GM21515 (cell line): ENCODE measurements around the gene SEMA3B.
"Not testable (repeated sequence)": the region's sequence is repeated elsewhere in the genome, so short reads cannot be mapped to it uniquely, and the experiment has no call there.

ENCODE experiments used
- ATAC-seq: cut with Tn5 transposase; IDR thresholded peaks from one replicate; pipeline ENCODE4 v1.9.1; 2021; ENCODE audit not compliant: unreplicated experiment

Gene SEMA3B

DNA sequence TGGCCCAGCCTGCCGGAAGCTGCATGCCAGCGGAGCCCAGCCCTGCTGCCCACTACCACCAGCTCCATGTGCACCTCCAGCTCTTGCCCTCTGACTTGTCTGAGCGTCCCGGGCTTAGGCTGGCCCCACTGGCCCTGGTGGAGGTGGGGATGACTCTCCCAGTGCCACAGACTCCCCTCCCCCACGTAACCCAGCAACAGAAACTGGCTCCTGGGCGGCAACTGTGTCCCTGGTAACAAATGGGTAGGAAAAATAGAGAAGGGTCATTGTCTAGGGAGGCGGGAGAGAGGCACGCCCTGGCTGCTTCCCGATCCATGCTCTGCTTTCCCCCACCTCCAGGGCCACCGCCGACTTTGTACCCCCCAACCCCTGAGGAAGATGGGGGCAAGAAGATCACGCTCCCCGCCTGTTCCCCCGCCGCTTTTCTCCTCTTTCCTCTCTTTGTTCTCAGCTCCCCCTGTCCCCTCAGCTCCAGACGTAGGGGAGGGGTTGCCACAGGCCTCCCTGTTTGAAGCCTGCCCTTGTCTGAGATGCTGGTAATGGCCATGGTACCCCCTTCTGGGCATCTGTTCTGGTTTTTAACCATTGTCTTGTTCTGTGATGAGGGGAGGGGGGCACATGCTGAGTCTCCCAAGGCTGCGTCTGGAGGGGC is 10.8 kb upstream of the SEMA3B start:
- no peak for ATAC-seq

- no peak for ATAC-seq
Observed at GRCh38 chr3:50258979-50259378, 10.0 kb upstream of the SEMA3B start.

DNA sequence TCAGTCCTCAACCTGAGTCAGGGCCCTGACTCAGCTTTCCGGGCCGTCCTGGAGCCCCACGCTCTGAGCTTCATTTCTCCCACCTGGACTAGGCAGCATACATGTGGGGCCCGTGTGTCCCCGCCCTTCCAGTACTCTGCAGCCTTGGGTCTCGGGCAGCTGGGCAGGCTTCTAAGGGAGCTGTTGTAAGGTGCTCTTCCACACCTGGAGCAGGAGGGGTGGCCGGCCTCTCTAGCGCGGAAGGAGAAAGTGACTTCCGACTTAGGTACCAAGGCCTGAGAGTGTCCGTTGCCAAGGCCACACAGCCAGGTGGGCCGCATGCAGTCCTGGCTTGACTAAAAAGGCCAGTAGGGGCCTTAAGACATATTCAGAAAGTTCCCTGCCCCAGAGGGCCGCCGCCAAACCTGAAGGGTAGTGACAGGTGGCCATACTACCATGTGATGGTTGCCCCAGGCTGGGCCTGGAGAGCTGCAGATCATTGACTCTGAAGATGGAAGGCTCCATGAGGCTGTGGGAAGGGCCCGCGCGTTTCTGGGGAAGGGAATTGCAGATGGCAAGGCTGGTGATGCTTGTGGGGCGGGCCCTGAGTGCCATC is 9.4 kb upstream of the SEMA3B start:
- ATAC-seq, result peak; percentile 23

DNA sequence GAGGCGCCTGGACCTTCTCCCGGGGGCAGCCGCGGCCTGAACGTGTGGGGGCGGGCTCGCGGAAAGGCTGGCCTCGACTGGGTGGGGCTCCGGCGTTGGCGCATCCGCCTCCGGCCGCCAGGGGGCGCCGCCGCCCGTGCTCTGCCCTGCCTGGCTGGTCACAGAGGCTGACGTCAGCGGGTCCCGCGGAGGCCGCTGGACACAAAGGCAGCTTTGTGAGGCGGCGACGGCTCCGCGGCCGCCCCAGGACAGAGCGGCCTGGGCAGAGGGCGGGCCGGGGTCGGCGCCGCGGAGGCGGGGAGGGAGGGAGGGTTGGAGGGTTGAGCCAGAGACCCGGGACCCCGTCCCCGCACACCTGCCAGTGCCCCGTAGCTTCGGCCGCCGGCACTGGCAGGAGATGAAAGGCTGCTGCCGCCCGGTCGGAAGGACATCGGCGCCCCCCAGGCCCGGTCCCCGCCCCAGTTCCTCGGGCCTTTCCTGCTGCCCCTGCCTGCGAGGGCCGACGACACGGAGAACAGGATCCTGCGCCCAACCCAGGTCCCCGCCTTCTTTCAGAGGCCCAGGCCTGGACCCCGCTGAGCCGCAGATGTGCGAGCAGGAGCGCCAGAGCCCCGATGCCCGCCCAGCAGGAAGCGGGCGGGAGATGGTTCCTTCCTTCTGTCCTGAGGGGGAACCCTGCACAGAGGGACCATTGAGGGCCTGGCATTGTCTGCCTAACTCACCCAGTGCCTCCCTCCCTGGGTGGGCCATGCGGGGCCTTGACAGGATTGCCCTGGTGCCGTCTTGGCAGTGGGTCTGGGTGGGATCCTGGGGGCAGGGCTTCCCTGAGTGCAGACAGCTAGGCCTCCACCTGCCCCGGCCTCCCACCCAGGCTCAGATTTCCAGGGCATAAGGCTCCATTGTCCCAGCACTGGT is 8.7 kb upstream of the SEMA3B start:
- ATAC-seq, result peak; percentile 68

DNA sequence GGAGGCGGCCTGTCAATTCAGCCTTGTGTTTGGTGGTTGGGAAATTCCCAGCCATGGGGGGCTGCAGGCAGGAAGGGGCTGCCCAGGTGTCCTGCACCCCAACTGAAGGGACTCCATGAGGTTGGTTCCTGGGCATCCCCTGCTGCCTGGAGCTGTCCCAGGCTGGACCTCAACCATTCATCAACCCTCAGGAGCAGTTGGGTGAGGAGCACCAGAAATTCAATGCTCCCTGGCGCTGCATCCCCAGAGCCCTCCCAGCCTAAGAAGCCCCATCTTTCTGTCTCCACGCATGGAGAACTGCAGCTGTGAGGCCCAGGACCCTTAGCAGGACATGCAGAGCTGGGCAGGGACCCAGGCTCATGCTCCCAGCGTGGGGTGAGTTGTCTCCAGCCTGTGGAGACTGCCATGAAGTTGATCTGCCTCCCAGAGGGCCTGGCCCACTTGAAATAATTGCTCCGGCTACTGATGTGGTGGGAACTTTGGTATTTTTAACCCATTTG is 8.0 kb upstream of the SEMA3B start:
- no peak for ATAC-seq

GRCh38 chr3:50261505-50261904 is 7.4 kb upstream of the SEMA3B start:
- no peak for ATAC-seq

- ATAC-seq, result not testable (repeated sequence)
Observed at GRCh38 chr3:50262200-50262599, 6.7 kb upstream of the SEMA3B start.

DNA sequence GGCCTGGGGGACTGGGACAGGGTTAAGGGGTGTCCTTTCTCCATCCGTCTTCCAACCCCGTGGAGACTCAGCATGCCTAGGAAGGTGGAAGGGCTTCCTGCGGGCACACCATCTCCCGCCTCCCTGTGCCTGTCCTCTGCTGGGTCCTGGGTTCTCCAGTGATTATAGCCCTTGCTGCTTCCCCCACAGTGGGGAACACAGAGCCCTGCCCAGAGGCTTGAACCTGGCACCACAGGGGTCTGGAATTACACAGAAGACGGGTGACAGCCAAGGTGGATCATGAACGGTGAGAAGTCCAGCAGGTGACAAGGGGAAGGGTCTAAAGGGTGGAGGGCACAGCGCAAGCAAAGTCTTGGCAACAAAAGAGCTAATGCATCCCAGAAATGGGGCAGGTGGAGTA is 6.2 kb upstream of the SEMA3B start:
- no peak for ATAC-seq

- ATAC-seq, result no peak
Observed at GRCh38 chr3:50263478-50264382, 5.2 kb upstream of the SEMA3B start.

- ATAC-seq, result no peak
Observed at GRCh38 chr3:50264383-50264963, 4.5 kb upstream of the SEMA3B start.

DNA sequence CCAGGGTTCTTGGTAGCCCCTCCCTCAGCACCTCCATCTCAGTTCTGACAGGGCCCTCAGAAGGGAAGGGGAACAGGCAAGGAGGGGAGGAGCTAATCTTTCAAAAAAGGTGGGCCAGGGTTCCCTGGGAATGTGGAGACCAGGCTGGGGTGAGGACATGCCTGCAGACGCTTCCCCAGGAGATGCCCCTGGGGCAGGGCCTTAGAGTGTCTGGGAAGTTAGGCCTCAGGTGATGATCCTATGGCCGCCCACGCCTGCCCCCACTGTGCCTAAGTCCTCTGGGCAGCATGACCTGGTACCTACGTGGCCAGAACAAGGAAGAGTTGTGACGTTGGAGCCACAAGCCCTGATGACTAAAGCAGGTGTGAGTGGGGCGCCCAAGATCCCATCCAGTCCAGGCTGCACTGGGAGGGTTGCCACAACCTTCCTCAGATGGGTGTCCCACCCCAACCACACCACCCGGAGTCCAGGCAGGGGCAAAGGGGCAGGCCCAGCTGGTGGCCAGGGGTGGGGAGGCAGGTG is 3.9 kb upstream of the SEMA3B start:
- ATAC-seq, result no peak

DNA sequence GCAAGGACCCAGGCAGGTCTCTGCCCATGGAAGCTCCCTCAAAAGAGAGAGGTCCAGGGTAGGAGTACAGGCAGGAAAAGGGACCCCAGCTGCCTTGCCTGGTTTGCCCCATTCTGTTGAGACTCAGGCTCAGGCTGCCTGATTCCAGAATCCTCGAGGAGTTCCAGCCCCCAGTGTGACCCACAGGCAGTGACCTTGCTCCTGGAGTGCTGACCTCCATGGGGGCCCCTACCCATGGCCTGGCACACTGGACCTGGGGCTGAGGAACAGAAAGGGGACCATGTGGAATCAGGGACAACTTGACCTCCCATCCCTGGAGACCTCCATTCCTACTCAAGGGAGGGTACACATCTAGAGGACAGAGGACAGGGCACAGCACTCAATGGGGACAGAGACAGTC is 3.4 kb upstream of the SEMA3B start:
- ATAC-seq, result no peak

DNA sequence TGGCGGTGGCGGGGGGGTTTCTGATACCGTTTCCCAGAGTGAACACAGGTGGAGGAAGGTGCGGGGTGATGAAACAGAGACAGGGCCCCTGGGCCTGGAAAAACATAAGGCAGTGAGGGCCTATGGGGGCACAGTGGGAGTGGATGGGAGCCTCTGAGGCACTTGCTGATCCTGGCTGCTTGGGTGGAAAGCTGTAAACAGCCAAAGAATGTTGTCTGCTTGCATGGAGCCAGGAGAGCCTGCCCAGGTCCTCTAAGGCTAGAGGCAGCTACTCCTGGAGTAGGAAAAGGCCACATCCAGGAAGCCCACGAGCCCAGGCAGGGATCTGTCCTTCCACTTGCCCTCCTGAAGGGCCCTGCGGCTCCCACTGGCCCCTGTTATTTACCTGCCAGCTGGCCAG is 2.9 kb upstream of the SEMA3B start:
- no peak for ATAC-seq

GRCh38 chr3:50266836-50267235 is 2.1 kb upstream of the SEMA3B start:
- ATAC-seq, result no peak

GRCh38 chr3:50267280-50267913 is 1.6 kb upstream of the SEMA3B start:
- ATAC-seq, result no peak

DNA sequence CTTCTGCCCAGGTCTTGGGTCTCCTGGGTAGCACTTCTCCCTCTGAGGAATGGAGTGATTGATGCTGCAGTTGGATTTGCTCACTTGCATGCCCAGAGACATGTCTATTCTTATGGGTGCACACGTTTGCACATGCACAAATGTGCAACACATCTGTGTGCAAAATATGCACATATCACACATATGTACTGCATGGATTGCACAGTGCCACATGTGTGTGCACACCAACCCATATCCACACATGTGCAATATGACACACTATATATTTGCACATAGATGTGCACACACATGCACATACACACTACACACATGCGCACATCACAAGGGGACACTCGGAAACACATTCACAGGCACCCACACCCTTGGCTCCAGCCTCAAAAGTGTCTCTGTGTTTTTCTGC is 671 bp upstream of the SEMA3B start:
- no peak for ATAC-seq

- ATAC-seq, result no peak
Observed at GRCh38 chr3:50269460-50269859, 513 bp downstream of the SEMA3B start.

DNA sequence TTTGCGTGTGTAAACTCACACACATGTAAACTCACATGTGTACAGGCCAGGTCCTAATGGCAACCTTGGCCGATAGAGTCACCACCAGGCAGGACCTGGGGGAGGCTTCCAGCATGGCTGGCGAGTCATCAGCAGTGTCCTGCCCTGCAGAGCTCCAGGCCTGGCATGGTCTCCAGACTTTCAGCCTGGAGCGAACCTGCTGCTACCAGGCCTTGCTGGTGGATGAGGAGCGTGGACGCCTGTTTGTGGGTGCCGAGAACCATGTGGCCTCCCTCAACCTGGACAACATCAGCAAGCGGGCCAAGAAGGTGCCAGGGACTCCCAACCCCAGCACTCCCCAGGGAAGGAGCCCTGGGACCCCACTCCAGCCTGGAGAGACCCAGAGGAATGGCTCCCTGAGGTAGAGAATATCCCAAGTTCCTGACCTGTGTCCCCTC is 1.0 kb downstream of the SEMA3B start:
- no peak for ATAC-seq

GRCh38 chr3:50270422-50271224 is 1.7 kb downstream of the SEMA3B start:
- ATAC-seq, result no peak
